Activated CD4-positive, alpha-beta T cell treated with anti-CD3 and anti-CD28 coated beads for 24 hours (primary cell): ENCODE results near the gene BBC3.
"Not testable (repeated sequence)": the region's sequence is repeated elsewhere in the genome, so short reads cannot be mapped to it uniquely, and the experiment has no call there.

Experiments
- DNase-seq, 2 donors: peaks; one replicate each; pipeline ENCODE4 v3.0.0-alpha.2; 2020; ENCODE audit warnings: low read depth in 2 of 2

BBC3 gene, protein sequence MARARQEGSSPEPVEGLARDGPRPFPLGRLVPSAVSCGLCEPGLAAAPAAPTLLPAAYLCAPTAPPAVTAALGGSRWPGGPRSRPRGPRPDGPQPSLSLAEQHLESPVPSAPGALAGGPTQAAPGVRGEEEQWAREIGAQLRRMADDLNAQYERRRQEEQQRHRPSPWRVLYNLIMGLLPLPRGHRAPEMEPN

DNA sequence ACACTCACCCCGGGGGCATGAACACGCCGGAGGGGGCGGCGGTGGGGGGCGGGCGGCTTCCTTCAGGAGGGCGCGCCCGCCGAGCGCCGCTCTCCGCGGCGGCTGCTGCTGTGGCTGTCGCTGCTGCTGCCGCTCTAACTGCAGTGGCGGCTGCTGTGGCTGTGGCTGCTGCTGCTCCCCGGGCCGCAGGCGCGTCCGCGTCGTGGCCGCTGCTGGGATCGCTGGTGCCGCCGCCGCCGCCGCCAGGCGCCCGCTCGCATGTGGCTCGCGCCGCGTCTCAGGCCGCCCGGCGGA is at the start of gene BBC3:
TSS of gene BBC3 (minus strand) at position 279 of the 294 bp plus-strand sequence. CDS start 2,768 bp downstream, outside the sequence.
- no peak for DNase-seq

DNA sequence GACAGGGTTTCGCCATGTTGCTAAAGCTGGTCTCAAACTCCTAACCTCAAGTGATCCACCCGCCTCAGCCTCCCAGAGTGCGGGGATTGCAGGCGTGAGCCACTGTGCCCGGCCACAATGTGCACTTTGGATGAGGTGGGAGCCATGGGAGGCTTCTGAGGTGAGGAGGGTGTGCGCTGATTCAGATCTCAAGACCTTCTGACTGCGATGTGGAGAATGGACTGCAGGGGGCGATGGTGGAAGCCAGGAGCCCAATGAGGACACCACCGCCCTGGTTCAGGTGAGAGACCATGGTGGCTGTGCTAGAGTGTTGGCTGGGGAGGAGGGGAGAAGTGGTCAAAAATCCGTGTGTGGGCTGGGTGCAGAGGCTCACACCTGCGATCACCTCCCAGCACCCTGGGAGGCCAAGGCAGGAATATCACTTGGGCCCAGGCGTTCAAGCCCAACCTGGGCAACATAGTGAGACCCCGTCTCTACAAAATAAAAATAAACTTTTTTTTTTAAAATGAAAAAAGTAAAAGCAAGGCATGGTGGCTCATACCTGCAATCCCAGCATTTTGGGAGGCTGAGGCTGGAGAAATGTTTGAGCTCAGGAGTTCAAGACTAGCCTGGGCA is 49.3 kb upstream of the BBC3 start:
- peak; percentile 45 to 61 for DNase-seq

DNA sequence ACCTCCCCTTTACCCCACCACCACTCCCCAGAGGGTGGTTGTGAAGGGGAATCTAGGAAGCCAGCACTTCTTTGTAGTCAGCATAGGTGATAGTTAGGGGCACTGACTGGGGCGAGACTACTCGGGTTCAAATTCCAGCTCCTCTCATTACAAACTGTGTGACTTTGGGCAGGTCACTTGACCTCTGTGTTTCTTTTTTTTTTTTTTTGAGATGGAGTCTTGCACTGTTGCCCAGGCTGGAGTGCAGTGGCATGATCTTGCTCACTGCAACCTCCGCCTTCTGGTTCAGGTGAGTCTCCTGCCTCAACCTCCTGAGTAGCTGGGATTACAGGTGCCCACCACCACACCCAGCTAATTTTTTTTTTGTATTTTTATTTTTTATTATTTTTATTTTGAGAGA is 45.5 kb upstream of the BBC3 start:
- DNase-seq: not testable (repeated sequence)

DNA sequence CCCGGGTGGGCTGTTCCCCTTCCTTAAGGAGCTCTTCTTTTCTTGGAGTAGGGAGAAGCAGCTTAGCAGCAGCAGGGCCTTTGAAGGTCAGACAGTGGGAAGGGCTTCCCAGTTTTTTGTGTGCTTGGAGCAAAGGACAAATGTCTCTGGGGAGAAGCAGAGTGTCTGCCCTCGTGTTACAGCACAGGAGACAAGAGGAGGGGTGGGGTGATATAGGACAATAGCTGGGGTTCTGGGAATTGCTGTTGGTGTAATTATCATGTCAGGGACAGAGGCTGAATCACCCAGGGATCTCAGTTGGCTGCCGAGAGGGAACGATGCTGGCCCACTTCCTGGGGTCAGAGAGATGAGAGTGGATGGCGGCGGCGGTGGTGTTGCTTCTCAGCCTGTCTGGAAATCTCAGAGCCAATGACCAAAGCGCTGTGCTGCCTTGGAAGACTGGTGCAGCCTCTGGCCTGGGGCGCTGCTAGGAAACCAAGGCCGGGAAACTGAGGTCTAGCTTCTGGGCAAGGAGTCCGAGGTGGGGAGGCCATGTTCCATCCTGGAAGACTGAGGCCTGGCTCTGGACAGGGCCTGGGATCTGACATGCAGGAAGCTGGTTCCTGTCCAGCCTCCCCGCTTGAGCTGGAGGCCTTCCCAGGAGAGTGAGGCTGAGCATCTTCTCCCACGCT is 44.9 kb upstream of the BBC3 start:
- DNase-seq: no peak

DNA sequence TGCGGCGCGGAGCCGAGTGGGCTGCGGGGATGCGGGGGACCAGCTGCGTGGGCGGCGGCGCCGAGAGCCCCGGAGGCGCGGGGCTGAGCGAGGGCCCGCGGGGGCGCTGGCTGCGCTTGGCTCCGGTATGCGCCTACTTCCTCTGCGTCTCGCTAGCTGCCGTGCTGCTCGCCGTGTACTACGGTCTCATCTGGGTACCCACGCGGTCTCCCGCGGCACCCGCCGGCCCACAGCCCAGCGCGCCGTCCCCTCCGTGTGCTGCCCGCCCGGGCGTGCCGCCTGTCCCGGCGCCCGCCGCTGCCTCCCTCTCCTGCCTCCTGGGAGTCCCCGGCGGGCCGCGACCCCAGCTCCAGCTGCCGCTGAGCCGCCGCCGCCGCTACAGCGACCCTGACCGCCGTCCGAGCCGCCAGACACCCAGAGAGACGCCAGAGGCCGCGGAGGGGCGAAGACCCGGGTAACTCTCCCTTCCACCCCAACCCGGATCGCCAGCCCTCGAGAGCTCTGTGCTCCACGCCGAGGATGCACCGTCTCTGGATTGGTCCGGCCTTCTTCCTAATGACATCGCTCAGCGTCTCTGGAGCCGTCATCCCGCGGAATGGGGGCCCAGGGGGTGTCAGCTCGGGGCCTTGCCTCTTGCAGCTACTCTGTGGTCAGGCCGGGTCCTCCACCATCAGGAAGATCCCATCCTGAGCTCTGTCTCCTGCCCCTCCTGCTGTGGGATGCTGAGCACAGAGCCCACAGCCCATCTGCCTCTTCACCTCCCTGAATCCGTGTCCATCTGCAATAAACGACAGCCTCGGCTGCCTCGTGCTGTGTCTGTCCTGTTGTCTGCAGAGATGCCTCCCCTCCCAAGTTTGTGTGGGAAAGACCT is 44.1 kb upstream of the BBC3 start:
- peak in 1 of 2 donors; percentile 9 for DNase-seq

DNA sequence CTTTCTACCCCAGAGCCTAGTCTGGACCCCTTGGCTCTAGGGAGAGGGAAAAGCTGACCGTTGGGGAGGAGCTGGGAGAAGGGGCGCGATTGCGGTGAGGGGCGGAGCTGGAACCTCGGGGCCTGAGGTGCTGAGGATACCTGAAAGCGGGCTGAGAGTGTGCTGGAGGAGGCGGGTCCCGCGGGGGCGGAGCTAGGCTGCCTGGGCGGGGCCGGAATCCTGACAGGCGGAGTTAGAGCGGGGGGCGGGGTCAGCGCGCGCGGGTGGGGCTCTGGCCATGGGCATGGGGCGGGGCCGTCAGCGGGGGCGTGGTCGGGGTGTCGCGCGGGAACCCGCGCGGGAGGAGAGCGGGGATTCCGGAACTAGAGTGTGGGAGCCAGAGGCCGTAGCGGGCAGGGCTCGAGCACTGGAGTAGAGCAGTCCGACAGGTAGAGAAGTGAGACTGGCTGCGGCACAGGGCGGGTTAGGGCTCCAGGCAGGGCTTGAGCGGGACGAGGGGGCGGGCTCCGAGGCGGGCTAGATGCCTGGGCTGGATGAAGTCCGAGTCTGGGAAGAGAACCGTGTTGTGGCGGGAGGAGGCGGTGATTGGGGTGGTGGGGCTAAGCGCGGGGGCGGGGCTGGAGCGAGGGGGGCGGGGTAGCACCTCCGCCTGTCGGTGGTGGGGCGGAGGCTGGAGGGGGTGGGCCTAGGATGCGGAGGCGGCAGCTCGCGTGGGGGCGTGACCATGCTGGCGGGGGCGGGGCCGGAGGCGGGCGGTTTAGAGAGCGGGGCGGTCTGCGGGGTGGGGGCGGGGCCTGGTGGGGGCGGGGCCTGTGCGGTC is 43.3 kb upstream of the BBC3 start, which contains the start of gene INAFM1:
TSS of gene INAFM1 (plus strand) at position 815 of the 820 bp plus-strand sequence. CDS start 35 bp downstream, outside the sequence.
- peak; percentile 100 for DNase-seq

DNA sequence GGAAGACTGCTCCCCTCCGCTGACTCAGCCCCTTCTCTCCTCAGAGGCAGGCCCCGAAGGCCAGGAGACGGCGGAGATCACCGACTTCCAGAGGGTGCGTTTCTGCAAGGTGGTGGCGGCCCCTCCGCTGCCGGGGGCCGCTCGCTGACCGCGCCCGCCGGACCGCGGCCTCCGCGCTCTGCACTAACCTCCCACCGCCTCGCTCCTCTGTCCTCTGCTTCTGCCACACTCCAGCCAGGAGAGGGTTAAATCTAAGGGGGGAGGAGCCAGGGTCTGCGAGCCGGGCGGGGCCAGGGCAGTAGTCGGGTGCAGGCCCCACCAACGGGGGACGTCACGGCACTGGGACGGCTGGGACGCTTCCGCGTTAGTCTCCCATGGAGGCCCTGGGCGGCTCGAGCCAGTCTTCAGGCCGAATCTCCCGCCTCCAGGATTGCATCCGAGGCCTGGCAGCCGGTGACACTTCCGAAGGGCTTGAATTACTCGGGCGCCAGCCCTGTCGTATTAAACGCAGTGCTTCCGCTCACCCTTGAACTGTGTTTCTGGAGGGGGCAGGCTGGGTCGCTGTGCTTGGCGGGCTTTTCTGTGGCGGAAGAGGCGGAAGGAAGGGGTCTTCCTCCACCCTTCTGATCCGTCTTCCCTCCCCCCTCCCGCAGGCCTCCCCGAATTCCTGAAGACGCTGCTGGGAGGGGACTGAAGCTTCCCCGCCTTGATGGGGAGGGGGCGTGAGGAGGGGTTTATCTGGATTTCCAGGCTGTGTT is 42.5 kb upstream of the BBC3 start:
- DNase-seq: peak; percentile 86 to 88

DNA sequence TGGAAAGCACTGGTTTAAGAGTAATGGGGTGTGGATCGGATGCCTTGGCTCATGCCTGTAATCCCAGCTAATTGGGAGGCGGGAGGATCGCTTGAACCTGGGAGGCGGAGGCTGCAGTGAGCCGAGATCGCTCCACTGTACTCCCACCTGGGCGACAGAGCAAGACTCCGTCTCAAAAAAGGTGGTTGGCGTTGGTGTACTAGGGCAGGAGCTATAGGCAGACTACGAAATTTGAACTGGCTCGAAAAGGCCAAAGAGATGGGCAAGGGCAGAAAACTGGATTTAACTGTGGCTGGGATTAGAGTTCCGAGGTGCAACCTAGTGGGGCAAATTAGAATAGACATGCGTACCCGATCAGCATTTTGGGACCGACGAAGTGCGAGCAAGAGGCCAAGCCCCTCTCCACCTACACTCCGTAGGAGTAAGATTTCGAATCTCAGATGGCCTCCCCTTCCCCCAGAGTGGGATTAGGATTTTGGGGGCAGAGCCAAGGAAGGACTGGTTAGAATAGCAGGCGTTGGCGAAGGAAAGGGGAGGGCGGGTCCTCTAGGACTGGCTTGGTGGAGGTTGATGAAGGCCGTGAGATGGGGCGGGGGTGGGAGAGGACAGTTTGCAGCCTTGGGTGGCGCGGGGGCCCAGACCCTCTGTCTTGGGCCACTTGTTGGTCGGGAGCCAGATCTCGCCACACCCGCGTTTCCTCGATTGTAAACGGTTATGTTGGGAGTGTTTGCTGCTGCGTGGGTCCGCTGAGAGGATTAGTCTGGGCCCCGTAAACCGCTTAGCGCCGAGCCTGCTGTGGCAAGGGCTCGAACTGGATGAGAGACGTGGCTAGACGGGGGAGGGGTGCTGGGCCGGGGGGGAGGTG is 41.7 kb upstream of the BBC3 start:
- peak in 1 of 2 donors; percentile 15 for DNase-seq

DNA sequence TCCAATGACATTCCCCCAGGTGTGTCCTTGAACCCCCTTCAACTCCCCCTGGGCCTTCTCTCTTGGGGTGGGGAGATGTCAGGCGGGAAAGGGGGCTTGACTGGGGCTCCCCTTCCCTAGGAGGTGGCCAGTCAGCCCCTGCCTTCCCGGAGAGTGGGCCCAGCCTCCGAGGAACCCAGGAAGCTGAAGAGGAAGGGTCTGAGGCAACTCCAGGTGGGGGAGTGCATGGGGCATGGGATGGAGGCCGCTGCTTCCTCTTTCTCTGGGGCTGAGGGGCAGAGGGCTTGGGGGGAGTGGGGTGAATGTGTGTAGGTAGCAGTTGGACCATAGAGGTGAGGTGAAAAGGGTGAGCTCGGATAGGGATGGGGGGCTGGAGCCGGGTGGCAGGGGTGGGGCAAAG is 41.0 kb upstream of the BBC3 start:
- no peak for DNase-seq

DNA sequence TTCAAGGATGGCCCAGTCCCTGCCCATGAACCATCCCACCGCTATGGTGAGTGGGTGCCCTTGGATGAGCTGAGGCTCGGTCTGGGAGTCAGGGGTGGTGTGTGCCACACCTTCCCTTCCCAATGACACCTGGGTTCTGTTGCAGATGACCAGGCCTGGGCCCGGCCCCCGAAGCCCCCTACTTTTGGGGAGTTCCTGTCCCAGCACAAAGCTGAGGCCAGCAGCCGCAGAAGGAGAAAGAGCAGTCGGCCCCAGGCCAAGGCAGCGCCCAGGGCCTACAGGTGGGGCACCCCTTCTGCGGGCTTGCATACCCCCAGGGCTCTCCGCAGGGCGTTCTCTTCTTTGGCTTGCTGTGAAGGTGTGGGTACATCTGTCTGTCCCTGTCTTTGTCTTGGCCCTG is 39.4 kb upstream of the BBC3 start:
- DNase-seq: no peak

DNA sequence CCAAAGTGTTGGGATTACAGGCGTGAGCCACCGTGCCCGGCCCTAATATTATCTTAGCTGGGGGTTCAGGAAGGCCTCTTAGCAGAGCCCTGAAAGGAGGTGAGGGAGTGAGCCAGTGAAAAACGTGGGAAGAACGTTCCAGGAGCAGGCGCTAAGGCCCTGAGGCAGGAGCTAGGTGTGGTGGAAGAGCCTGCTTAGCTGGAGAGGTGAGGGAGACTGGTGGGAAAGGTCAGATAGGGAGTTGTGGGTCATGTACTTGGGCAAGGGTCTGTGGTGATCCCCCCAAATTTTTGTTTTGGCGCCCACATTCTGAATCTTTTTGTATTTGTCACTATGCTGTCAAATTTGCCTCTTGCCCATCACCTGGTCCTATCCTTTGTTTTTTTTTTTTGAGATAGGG is 38.6 kb upstream of the BBC3 start:
- no peak for DNase-seq

DNA sequence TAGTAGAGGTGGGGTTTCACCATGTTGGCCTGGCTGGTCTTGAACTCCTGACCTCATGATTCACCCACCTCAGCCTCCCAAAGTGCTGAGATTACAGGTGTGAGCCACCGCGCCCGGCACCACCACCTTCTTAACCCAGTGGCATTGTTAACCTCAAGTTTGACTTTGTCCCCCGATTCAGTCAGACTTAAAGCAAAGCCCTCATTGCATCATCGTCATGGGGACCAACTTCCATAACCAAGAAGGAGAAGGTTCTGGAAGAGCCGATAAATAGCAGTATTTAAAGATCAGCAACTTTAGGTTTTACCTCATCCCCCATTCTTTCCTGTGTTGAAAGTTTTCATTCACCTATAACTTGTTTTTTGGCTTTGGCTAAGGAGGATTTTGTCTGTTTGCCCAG is 37.0 kb upstream of the BBC3 start:
- no peak for DNase-seq

DNA sequence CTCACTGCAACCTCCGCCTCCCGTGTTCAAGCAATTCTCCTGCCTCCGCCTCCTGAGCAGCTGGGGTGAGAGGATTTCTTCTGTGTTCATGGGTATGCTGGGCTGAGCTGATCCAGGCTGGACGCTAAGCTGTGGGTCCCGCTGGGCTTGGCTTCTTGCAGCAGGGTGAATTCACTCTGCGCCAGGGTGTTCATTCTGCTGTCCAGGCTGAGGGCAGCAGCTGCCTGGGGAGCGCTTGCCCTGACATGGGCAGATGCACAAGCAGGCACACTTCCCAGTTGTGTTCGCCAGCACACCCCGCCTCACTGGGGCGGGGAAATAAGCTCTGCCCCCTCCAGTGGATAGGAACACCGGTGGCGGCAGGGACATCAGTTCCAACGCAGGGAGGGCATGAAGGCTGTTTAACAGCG is 36.4 kb upstream of the BBC3 start:
- no peak for DNase-seq

DNA sequence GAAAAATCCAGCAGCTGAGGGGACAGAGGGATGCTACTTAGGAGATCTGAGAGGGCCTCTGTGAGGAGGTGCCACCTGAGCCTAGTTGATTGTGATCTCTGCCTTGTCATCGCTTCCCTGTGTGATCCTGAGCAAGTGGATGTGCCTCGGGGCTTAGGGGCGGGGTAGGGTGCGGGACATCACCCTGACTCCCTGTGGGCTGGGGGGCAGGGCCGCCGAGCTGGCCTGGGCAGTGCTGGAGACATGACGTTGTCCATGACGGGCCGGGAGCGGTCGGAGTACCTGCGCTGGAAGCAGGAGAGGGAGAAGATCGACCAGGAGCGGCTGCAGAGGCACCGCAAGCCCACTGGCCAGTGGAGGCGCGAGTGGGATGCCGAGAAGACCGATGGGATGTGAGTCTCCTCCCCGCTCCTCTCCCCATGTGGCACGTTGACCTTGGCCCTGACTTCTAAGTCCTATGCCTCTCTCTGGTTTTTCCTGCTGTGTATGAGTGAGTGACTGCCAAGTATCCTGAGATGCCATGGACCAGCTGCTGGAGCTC is 35.5 kb upstream of the BBC3 start:
- no peak for DNase-seq

DNA sequence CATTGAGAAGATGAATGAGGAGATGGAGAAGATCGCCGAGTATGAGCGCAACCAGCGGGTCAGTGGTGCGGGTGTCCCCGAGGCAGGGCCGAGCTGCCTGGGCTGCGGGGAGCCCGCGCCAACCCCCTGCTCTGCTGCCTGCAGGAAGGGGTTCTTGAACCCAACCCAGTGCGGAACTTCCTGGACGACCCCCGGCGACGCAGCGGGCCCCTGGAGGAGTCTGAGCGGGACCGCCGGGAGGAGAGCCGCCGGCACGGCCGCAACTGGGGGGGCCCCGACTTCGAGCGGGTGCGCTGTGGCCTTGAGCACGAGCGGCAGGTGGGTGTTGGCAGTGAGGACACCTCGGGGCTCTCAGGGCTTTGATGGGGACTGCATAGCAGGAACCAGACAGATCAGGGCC is 33.6 kb upstream of the BBC3 start:
- DNase-seq: no peak

DNA sequence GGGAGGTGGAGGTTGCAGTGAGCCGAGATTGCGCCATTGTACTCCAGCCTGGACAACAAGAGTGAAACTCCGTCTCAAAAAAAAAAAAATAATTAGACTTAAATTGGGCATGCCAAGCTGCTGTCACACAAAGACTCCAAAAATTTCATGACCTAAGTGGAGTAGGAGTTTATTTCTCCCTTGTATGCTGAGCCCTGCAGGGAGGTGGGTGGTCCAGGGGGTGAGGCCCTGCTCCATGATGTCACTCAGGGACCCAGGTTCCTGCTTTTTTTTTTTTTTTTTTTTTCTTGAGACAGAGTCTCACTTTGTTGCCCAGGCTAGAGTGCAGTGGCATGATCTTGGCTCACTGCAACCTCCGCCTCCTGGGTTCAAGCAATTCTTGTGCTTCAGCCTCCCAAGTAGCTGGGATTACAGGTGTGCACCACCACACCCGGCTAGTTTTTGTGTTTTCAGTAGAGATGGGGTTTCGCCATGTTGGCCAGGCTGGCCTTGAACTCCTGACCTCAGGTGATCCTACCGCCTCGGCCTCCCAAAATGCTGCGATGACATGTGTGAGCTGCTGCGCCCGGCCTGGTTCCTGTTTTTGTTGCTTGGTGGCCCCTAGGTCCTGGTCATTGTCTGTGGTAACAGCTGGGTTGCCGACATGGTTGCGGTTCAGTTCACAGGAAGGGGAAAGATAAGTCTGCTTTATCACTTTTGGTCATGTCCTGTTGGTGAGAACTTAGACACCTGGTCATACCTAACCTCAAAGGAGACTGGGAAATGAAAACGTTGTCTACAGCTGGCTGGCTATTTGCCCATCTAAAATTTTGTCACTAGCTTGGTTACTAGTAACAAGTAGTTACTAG is 31.2 kb upstream of the BBC3 start:
- DNase-seq: not testable (repeated sequence)

DNA sequence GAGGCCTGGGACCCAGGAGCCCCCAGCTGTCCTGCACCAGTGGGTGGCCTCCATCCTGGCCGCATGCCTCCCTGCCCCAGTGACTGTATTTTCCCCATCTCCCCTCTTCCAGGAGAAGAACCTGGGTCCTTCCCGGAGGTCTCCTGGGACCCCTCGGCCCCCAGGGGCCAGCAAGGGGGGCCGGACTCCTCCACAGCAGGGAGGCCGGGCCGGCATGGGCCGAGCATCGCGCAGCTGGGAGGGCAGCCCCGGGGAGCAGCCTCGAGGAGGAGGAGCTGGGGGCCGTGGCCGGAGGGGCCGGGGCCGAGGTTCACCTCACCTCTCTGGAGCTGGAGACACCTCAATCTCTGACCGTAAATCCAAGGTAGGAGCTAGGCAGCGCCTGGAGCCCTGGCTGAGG is 29.5 kb upstream of the BBC3 start:
- no peak for DNase-seq

DNA sequence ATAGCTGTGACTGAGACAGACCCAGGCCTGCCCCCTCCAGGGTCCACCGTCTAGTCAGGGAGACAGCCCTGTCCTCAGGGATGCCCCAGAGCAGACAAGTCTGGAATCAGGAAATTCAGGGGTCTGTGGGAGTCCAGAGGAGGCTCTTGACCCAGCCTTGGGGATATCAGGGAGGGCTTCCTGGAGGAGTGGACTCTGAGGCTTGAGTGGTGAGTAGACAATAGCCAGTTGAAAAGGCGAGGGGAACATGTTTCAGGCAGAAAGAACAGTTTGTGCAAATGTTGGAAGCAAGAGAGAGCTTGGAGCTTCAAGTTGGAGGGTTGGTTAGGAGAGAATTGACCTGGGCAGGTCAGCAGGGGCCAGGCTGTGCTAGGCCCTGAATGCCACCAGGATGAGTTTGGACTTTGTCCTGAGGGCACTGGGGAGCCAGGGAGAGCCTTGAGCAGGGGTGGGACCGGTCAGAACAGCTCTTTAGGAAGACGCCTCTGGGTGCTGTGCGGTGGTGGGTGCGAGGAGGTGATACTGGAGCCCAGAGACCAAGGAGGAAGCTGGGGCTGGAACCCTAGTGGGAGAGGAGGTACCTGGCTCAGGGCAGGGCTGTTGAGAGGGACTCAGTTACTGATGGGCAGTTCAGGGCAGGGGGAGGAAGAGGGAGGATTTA is 28.0 kb upstream of the BBC3 start:
- no peak for DNase-seq
